IPS-NIHi7 (cell line): Measurements from ENCODE around the gene PCED1B.

ENCODE experiments used
- DNase-seq: peaks from one replicate; pipeline ENCODE4 v3.0.0; 2012; ENCODE audit warnings: mixed read lengths; ENCODE audit errors: extremely low spot score

Gene PCED1B

DNA sequence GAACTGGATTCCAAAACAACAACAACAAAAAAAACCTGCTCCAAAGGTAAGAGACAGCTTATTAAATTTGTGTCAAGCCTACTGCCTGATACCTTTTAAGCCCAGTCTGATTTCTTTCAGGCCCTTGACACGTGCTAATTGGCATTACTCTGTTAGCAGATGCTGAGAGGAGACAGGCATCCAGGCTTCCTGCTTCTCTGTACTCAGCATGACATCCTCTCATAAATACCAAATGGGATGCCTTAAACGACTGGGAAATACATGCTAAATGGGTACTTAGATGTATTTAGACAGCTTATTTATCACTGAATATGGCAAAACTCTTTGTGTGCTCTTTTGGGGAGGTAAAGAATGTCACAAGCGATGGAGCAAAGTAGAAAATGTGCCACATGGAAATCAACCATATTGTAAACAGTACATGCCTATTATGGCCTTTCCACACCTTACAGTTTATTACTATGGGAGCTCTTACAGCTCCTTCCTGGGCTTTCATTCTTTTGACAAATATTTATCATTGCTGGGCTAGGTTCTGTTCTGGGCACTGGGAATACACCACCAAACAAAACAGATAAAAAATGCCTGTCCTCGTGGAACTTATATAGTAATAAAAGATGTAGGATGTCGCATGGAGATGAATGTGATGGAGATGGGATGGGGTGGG lies 11.5 kb upstream of the PCED1B start:
- no peak for DNase-seq

DNA sequence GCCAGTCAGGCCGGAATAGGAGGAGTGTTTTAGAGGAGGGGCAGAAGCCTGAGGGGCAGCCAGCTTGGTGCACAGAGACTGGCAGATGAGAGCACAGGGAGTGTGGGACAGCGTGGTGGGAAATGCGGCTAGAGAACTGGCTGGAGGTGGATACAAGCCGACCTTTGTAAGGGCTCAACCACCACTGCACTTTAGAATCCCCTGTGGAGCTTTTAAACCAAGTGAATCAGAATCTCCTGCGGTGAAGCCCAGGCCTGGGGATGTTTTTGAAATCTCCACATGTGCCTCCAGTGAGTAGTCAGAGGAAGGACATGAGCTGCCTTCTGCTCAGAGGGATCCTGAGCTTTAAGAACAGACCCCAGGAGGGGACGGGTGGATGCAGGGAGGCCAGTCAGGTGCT lies 10.9 kb upstream of the PCED1B start:
- DNase-seq = peak; percentile 44

GRCh38 chr12:47070310-47070709 lies 9.1 kb upstream of the PCED1B start:
- no peak for DNase-seq

GRCh38 chr12:47071241-47071852 lies 8.1 kb upstream of the PCED1B start:
- peak; percentile 61 for DNase-seq

- DNase-seq = no peak
Observed at GRCh38 chr12:47073951-47074350, 5.5 kb upstream of the PCED1B start.

GRCh38 chr12:47074757-47075156 lies 4.7 kb upstream of the PCED1B start:
- no peak for DNase-seq

GRCh38 chr12:47075192-47076084 lies 4.0 kb upstream of the PCED1B start:
- no peak for DNase-seq

GRCh38 chr12:47077206-47078085 lies 2.0 kb upstream of the PCED1B start:
- DNase-seq = no peak

DNA sequence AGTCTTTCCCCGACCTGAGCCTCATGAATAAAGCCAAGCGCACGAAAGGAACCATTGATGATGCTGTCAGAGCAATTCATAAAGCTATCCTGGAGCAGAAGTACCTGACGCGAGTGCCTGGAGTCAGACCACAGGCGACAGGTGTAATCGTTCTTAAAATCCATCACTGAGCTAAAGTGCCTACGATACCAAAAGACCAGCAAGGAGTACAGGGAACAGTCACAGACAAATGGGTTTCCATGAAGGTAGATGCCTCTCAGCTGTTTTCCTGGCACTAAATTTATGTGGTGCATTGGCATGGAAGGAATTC lies 1.4 kb upstream of the PCED1B start:
- DNase-seq = no peak

- DNase-seq = no peak
Observed at GRCh38 chr12:47078733-47079467, 521 bp upstream of the PCED1B start.

GRCh38 chr12:47079981-47080724 lies 732 bp downstream of the PCED1B start:
- peak; percentile 46 for DNase-seq

GRCh38 chr12:47080725-47081502 lies 1.5 kb downstream of the PCED1B start:
- DNase-seq = no peak

DNA sequence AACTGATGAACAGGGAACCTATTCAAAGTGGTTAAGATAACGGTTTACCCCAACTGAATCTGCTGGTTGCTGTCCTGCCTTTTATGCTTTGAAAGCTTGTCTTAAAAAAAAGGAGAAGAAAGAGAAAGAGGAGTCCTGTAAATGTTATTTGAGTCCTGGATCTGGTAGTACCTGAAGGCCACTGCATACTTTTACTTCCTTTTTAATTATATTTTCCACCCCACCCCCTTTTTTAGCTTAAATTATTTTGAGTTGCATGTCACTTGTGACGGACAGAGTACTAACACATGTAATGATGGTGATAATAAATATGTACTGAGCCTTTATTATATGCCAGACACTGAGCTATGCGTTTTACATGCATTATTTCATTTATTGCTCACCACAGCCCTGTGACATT lies 2.9 kb downstream of the PCED1B start:
- no peak for DNase-seq

DNA sequence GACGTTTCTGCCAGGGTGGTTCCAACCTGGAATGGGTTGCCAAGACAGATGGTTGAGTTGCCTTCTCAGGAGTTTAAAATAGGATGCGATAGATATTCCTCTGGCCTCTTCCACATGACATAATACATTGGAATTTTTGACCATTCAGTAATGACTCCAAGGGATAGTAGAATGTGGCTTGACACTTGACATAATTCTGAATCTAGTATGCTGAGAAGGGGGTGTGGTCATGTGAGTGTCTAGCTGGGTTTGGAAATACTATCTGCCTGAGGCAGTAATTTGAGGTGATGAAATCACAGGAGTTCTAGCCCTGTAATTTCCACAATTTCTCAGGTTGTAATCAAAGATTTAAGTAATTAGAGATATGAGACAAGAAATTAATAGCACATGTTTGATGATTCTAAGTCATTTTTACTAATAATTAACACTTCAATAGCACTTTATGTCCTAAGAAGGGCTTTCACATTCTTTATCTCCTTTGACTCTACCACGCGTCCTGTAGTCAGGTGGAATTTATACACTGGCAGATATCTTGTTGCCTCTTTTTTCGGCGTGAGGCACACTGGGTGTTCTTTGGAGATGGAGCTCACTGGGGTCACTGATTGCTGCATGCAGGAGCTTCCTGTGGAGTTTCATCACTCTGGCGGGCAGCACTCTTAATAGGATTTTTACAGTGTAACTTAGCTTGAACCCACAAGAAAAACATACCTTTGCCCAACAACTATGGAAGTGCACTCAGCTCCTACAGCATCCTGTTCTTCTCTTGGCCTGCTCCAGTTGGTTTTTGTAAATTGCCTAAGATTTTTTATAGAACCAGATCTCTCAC lies 3.6 kb downstream of the PCED1B start:
- DNase-seq = no peak

GRCh38 chr12:47084172-47084571 lies 4.8 kb downstream of the PCED1B start:
- DNase-seq = no peak

DNA sequence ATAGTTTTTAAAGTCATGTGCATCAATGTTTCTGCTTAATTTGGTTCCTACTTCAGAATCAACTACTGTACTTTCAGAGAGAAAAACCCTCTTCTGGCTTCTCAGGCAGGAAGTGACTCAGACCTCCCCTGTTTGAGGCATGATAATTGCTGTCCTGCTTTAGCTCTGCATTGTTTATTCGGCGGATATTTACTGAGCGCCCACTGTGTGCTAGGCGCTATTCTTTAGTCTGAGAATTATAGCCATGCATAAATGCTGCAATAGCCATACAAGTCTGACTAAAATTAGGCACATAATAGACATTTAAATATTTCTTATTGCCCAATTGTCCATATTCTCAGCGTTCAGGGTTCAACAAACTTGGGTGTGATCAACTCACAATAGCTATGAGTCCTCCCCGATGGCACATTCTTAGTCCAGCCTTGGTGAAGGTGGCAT lies 6.4 kb downstream of the PCED1B start:
- DNase-seq = peak; percentile 55

DNA sequence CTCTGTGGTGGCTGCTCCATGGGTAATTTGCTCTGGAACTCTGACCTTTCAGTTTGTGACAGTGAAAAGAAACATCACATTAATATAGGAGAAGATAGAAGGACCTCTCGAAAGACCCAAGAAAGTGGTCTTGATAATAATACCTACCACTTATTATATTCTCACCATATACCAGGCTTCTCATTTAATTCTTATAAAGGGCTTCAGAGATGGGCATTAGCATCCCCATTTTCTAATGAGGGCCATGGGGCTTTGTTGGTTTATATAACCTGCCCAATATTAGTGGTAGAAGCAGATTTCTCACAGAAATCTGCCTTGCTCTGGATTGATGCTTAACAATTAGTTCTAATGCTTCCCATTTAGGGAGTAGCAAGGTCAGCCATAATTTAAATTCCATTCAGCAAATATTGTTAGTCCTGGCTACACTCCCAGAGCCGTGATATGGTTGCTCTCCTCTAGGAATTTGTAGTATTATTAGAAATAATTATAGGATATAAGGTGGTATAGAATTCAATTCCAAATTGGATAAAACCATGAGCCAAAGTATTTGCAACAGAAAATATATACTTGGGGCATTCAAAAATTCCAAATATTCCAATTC lies 7.8 kb downstream of the PCED1B start:
- no peak for DNase-seq
